Activated CD8-positive, alpha-beta memory T cell treated with anti-CD3 and anti-CD28 coated beads, Interleukin-2, amount 50 U/mL, for 24 hours (primary cell): ENCODE measurements around the gene RAB30.
"Not testable (repeated sequence)": the region's sequence is repeated elsewhere in the genome, so short reads cannot be mapped to it uniquely, and the experiment has no call there.

Experiments
- DNase-seq: peaks from one replicate; pipeline ENCODE4 v3.0.0-alpha.2; 2020; ENCODE audit errors: extremely low read depth

RAB30 gene

GRCh38 chr11:82943430-82943829, 128.3 kb downstream of the RAB30 start:
- not testable (repeated sequence) for DNase-seq

- DNase-seq: no peak
Observed at GRCh38 chr11:82942376-82942775, 129.3 kb downstream of the RAB30 start.

GRCh38 chr11:82939456-82939855, 132.2 kb downstream of the RAB30 start:
- DNase-seq: no peak

GRCh38 chr11:82937554-82937953, 134.1 kb downstream of the RAB30 start:
- no peak for DNase-seq

- DNase-seq: no peak
Observed at GRCh38 chr11:82936261-82936660, 135.4 kb downstream of the RAB30 start.

- no peak for DNase-seq
Observed at GRCh38 chr11:82932564-82932963, 139.1 kb downstream of the RAB30 start.

GRCh38 chr11:82930734-82931133, 141.0 kb downstream of the RAB30 start:
- DNase-seq: no peak

- DNase-seq: no peak
Observed at GRCh38 chr11:82930229-82930628, 141.5 kb downstream of the RAB30 start.

GRCh38 chr11:82929121-82929520, 142.6 kb downstream of the RAB30 start:
- DNase-seq: no peak

GRCh38 chr11:82927264-82927880, 144.3 kb downstream of the RAB30 start:
- no peak for DNase-seq

- no peak for DNase-seq
Observed at GRCh38 chr11:82924522-82925224, 147.0 kb downstream of the RAB30 start.
